GM21737 (cell line): ENCODE results near the gene SLC22A13.
"Not testable (repeated sequence)": the region's sequence is repeated elsewhere in the genome, so short reads cannot be mapped to it uniquely, and the experiment has no call there.

ENCODE experiments used
- ATAC-seq: cut with Tn5 transposase; IDR thresholded peaks from one replicate; pipeline ENCODE4 v1.9.1; 2021; ENCODE audit warnings: mild to moderate bottlenecking, moderate library complexity; ENCODE audit not compliant: unreplicated experiment

Gene SLC22A13

GRCh38 chr3:38297537-38297936 lies 31.9 kb downstream of the SLC22A13 start:
- no peak for ATAC-seq

- no peak for ATAC-seq
Measured at GRCh38 chr3:38297947-38298711, 32.5 kb downstream of the SLC22A13 start.

GRCh38 chr3:38306941-38307340 lies 41.3 kb downstream of the SLC22A13 start:
- ATAC-seq = no peak

GRCh38 chr3:38307599-38307998 lies 42.0 kb downstream of the SLC22A13 start:
- no peak for ATAC-seq

GRCh38 chr3:38308456-38308855 lies 42.8 kb downstream of the SLC22A13 start:
- no peak for ATAC-seq

GRCh38 chr3:38311476-38311875 lies 45.9 kb downstream of the SLC22A13 start:
- no peak for ATAC-seq

- no peak for ATAC-seq
Measured at GRCh38 chr3:38311941-38312340, 46.3 kb downstream of the SLC22A13 start.

GRCh38 chr3:38312356-38312755 lies 46.7 kb downstream of the SLC22A13 start:
- ATAC-seq = no peak

GRCh38 chr3:38313263-38313662 lies 47.7 kb downstream of the SLC22A13 start:
- no peak for ATAC-seq

- no peak for ATAC-seq
Measured at GRCh38 chr3:38313695-38314094, 48.1 kb downstream of the SLC22A13 start.

- ATAC-seq = no peak
Measured at GRCh38 chr3:38314112-38314763, 48.6 kb downstream of the SLC22A13 start.

GRCh38 chr3:38314764-38315487 lies 49.3 kb downstream of the SLC22A13 start:
- no peak for ATAC-seq

- no peak for ATAC-seq
Measured at GRCh38 chr3:38315488-38316230, 50.0 kb downstream of the SLC22A13 start.

GRCh38 chr3:38316356-38317191 lies 51.0 kb downstream of the SLC22A13 start:
- ATAC-seq = no peak

GRCh38 chr3:38317192-38317759 lies 51.7 kb downstream of the SLC22A13 start:
- ATAC-seq = no peak

GRCh38 chr3:38318766-38319671 lies 53.4 kb downstream of the SLC22A13 start:
- ATAC-seq = no peak

- ATAC-seq = not testable (repeated sequence)
Measured at GRCh38 chr3:38320638-38321037, 55.0 kb downstream of the SLC22A13 start.

- ATAC-seq = no peak
Measured at GRCh38 chr3:38323060-38323459, 57.4 kb downstream of the SLC22A13 start.

- ATAC-seq = no peak
Measured at GRCh38 chr3:38325256-38325655, 59.6 kb downstream of the SLC22A13 start.
